Stimulated activated CD4-positive, alpha-beta T cell treated with anti-CD3 and anti-CD28 coated beads, Interleukin-4, amount 100 ng/mL, for 4 hours (primary cell): ENCODE measurements around the gene GPR21.

ENCODE experiments used
- DNase-seq, 2 experiments: peaks; one replicate each; pipeline ENCODE4 v3.0.0-alpha.2; 2020

The GPR21 gene

GRCh38 chr9:123067136-123067535 is 33.7 kb downstream of the GPR21 start:
- DNase-seq = no peak

DNA sequence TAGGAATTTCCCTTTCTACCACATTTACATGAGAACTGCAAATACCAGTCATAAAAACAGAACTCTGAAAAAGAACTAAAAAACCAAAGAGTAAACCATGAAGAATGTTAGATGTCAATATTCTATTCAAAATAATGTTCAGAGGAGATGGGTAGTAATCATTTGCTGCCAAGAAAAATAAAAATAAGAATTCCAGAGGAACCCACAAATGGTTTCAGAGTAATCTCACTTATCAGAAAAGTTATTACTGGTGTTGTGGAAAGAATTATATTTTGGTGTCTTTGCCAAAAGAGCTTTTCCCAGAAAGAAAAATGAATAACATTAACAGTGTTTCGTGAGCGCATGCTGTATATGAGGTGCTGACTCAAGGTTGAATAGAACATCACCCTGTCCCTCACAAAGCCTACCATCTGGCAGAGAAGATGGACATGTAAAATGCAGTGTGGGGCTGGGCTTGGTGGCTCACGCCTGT is 35.6 kb downstream of the GPR21 start:
- DNase-seq = no peak

- no peak for DNase-seq
These were observed 36.7 kb downstream of the GPR21 start for GRCh38 chr9:123070198-123070597.

- no peak for DNase-seq
These were observed 39.0 kb downstream of the GPR21 start for GRCh38 chr9:123072407-123072995.

DNA sequence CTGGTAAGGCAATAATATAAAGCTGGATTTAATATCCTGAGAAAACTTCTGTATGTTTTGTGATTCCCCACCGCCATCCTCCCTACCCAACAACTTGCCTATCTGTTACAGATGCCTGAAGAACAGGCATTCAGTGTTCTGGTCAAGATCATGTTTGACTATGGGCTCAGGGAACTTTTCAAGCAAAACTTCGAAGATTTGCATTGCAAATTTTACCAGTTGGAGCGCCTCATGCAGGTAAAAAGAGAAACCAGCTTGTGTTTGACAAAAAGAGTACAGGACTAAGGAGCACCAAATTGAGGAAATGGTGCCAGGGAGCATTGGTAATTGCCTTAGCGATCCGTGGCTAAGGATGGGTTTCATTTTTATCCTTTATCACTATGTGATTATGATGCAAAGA is 40.0 kb downstream of the GPR21 start:
- no peak for DNase-seq

GRCh38 chr9:123073991-123074422 is 40.5 kb downstream of the GPR21 start:
- DNase-seq = no peak

GRCh38 chr9:123074628-123075027 is 41.2 kb downstream of the GPR21 start:
- DNase-seq = no peak

DNA sequence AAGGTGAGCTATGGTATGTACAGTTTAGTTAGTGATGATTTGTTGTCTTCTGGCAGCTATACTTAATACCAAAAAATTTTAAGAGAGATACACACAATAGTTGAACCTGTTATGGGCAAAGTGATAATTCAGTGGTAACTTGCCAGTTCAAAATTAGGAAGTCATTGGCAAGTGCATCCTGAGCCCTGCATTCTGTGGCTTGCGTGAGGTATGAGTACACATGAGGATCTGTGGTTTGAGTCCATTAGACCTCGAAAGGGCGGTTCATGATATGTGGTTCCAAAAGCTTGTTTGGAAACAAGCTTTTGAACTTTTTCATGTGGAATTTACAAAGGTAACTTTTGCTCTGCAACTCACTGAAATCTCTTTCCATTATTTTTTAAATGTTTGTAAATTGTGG is 47.0 kb downstream of the GPR21 start:
- DNase-seq = no peak

DNA sequence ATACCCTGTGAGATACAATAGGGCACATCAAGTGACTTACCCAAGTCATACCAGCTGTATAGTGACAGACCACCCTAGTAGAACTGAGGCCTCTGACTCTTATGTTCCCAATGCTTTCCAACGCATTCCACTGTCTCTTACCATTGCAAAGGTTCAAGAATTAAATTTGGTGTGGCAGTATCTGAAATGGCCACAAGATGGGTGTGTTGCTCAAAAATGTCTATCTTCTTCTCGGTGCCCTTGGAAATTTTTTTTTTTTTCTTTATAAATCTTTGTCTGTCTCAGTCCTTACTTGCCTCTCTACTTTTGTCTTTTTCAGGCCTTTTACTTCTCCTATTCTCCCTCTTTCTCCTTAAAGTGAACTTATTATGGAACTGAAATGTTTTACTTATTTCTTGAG is 48.4 kb downstream of the GPR21 start:
- DNase-seq = no peak

- DNase-seq = no peak
These were observed 50.2 kb downstream of the GPR21 start for GRCh38 chr9:123083680-123084079.

GRCh38 chr9:123084256-123084655 is 50.8 kb downstream of the GPR21 start:
- DNase-seq = no peak
